SK-N-SH treated with all-trans-retinoic acid at 6 μM for 48 hours (cell line): Measurements from ENCODE around the gene SLC35F6.

Experiments
- ATAC-seq: fragments of 200-7000 bp; cut with Tn5 transposase; 3 replicates; pipeline ENCODE4 v1.9.1; 2020; ENCODE audit warnings: mild to moderate bottlenecking, moderate library complexity
- ARNTL ChIP-seq: fragments of 450-650 bp; formaldehyde crosslinking; IDR thresholded peaks from 2 replicates; pipeline ENCODE4 v1.5.0; 2020; ENCODE audit warnings: low read depth, mild to moderate bottlenecking, moderate library complexity, borderline replicate concordance
- BACH2 ChIP-seq: fragments of 250-450 bp; sonication (Bioruptor Pico); IDR thresholded peaks from 2 replicates; pipeline ENCODE4 v1.9.0; 2021; ENCODE audit warnings: mild to moderate bottlenecking, borderline replicate concordance
- CSDC2 ChIP-seq: fragments of 250-450 bp; sonication (Bioruptor Pico); IDR thresholded peaks from 2 replicates; pipeline ENCODE4 v1.5.0; 2020; ENCODE audit warnings: mild to moderate bottlenecking, moderate library complexity
- ESRRG ChIP-seq: fragments of 250-450 bp; sonication (Bioruptor Pico); IDR thresholded peaks from 2 replicates; pipeline ENCODE4 v1.6.1; 2021; ENCODE audit warnings: mild to moderate bottlenecking
- GLIS3 ChIP-seq: fragments of 250-450 bp; sonication (Bioruptor Pico); IDR thresholded peaks from 2 replicates; pipeline ENCODE4 v1.5.0; 2020; ENCODE audit warnings: mild to moderate bottlenecking, moderate library complexity
- OSR1 ChIP-seq: fragments of 250-450 bp; sonication (Bioruptor Pico); IDR thresholded peaks from 2 replicates; pipeline ENCODE4 v1.8.0; 2022; ENCODE audit warnings: moderate library complexity, mild to moderate bottlenecking, inconsistent platforms
- PPARA ChIP-seq: fragments of 250-450 bp; sonication (Bioruptor Pico); IDR thresholded peaks from 2 replicates; pipeline ENCODE4 v1.5.0; 2020; ENCODE audit warnings: mild to moderate bottlenecking, borderline replicate concordance
- SNAI2 ChIP-seq: fragments of 250-450 bp; sonication (Bioruptor Pico); IDR thresholded peaks from 2 replicates; pipeline ENCODE4 v1.5.0; 2020; ENCODE audit warnings: mild to moderate bottlenecking, moderate library complexity
- TCF4 ChIP-seq: fragments of 250-450 bp; sonication (Bioruptor Pico); IDR thresholded peaks from 2 replicates; pipeline ENCODE4 v1.8.0; 2021; ENCODE audit warnings: mild to moderate bottlenecking, moderate library complexity, borderline replicate concordance
- TOX ChIP-seq: fragments of 250-450 bp; sonication (Bioruptor Pico); IDR thresholded peaks from 2 replicates; pipeline ENCODE4 v1.8.0; 2021; ENCODE audit warnings: mild to moderate bottlenecking, moderate library complexity, borderline replicate concordance
- ZC3H10 ChIP-seq: fragments of 250-450 bp; sonication (Bioruptor Pico); IDR thresholded peaks from 2 replicates; pipeline ENCODE4 v1.5.1; 2021; ENCODE audit warnings: mild to moderate bottlenecking, moderate library complexity
- ZFP3 ChIP-seq: fragments of 250-450 bp; sonication (Bioruptor Pico); IDR thresholded peaks from 2 replicates; pipeline ENCODE4 v1.5.0; 2020; ENCODE audit warnings: mild to moderate bottlenecking, moderate library complexity
- ZFP30 ChIP-seq: fragments of 450-650 bp; formaldehyde crosslinking; IDR thresholded peaks from 2 replicates; pipeline ENCODE4 v1.5.0; 2022; ENCODE audit warnings: mild to moderate bottlenecking, moderate library complexity
- ZNF565 ChIP-seq: fragments of 450-650 bp; formaldehyde crosslinking; conservative IDR thresholded peaks from 2 replicates; pipeline ENCODE4 v1.5.0; 2020; ENCODE audit warnings: low read depth, mild to moderate bottlenecking, moderate library complexity
- ZNF70 ChIP-seq: fragments of 450-650 bp; formaldehyde crosslinking; IDR thresholded peaks from 2 replicates; pipeline ENCODE4 v1.5.0; 2020; ENCODE audit warnings: mild to moderate bottlenecking, moderate library complexity
- ZNF8 ChIP-seq: fragments of 450-650 bp; formaldehyde crosslinking; IDR thresholded peaks from 2 replicates; pipeline ENCODE4 v1.5.0; 2020; ENCODE audit warnings: mild to moderate bottlenecking, moderate library complexity
- TF ChIP-seq, protein P1 (sequence below): fragments of 250-450 bp; sonication (Bioruptor Pico); IDR thresholded peaks from 2 replicates; pipeline ENCODE4 v1.5.1; 2021; ENCODE audit warnings: mild to moderate bottlenecking, moderate library complexity
- TF ChIP-seq, protein P2 (sequence below): fragments of 250-450 bp; sonication (Bioruptor Pico); IDR thresholded peaks from 2 replicates; pipeline ENCODE4 v1.5.1; 2020; ENCODE audit warnings: low read depth, mild to moderate bottlenecking, moderate library complexity
- TF ChIP-seq, protein P3 (sequence below): fragments of 250-450 bp; sonication (Bioruptor Pico); IDR thresholded peaks from 2 replicates; pipeline ENCODE4 v1.5.0; 2020; ENCODE audit warnings: mild to moderate bottlenecking, moderate library complexity

Gene SLC35F6

DNA sequence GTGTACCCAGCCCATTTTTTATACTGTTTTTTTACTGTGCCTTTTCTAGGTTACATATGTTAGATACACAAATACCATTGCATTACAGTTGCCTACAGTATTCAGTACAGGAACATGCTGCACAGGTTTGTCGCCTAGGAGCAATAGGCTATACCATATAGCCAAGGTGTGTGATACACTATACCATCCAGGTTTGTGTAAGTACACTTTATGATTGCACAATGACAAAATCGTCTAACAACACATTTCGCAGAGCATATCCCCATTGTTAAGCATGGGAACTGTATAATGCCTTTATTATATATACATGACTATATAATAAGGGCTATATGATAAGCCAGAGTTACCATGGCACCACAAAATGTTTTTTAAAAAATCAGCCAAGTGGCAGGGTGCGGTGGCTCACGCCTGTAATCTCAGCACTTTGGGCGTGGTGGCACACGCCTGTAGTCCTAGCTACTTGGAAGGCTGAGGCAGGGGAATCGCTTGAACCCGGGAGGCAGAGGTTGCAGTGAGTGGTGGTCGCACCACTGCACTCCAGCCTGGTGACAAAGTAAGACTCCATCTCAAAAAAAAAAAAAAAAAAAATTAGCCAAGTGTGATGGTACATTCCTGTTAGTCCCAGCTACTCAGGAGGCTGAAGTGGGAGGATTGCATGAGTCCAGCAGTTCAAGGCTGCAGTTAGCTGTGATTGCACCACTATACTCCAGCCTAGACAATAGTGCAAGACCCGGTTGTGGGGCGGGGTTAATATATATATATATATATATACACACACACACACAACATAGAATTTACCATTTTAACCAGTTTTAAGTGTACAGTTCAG lies 19.0 kb downstream of the SLC35F6 start:
- no peak for ATAC-seq
- TF ChIP-seq TCF4 (CRISPR knock-in tag) = no peak
- TF ChIP-seq, protein P1, sequence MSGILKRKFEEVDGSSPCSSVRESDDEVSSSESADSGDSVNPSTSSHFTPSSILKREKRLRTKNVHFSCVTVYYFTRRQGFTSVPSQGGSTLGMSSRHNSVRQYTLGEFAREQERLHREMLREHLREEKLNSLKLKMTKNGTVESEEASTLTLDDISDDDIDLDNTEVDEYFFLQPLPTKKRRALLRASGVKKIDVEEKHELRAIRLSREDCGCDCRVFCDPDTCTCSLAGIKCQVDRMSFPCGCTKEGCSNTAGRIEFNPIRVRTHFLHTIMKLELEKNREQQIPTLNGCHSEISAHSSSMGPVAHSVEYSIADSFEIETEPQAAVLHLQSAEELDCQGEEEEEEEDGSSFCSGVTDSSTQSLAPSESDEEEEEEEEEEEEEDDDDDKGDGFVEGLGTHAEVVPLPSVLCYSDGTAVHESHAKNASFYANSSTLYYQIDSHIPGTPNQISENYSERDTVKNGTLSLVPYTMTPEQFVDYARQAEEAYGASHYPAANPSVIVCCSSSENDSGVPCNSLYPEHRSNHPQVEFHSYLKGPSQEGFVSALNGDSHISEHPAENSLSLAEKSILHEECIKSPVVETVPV = no peak
- TF ChIP-seq ZFP3 = no peak

GRCh38 chr2:26784570-26785234 lies 20.6 kb downstream of the SLC35F6 start:
- ATAC-seq = no peak
- no peak for TF ChIP-seq ZC3H10 (CRISPR knock-in tag)
- TF ChIP-seq ZNF70 = no peak
- no peak for TF ChIP-seq ARNTL (CRISPR knock-in tag)
- TF ChIP-seq ZNF8 (CRISPR knock-in tag) = no peak
- TF ChIP-seq TOX (CRISPR knock-in tag) = no peak
- TF ChIP-seq, all 23 proteins: peak for 0

GRCh38 chr2:26785431-26786206 lies 21.5 kb downstream of the SLC35F6 start, which contains the start of gene CENPA:
CENPA (plus strand) TSS chr2:26786056; CDS start chr2:26786197, 141 bp downstream.
- 0 out of 2 replicates have a peak, but pooled peaks have one; percentile 5 for TF ChIP-seq GLIS3 (CRISPR knock-in tag)
- 0 out of 2 replicates have a peak, but pooled peaks have one; percentile 50 for TF ChIP-seq SNAI2 (CRISPR knock-in tag)
- TF ChIP-seq, protein P2, sequence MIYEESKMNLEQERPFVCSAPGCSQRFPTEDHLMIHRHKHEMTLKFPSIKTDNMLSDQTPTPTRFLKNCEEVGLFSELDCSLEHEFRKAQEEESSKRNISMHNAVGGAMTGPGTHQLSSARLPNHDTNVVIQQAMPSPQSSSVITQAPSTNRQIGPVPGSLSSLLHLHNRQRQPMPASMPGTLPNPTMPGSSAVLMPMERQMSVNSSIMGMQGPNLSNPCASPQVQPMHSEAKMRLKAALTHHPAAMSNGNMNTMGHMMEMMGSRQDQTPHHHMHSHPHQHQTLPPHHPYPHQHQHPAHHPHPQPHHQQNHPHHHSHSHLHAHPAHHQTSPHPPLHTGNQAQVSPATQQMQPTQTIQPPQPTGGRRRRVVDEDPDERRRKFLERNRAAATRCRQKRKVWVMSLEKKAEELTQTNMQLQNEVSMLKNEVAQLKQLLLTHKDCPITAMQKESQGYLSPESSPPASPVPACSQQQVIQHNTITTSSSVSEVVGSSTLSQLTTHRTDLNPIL (CRISPR knock-in tag) = peak; percentile 39; the same call in 1 of the 2 replicates
- TF ChIP-seq, protein P3, sequence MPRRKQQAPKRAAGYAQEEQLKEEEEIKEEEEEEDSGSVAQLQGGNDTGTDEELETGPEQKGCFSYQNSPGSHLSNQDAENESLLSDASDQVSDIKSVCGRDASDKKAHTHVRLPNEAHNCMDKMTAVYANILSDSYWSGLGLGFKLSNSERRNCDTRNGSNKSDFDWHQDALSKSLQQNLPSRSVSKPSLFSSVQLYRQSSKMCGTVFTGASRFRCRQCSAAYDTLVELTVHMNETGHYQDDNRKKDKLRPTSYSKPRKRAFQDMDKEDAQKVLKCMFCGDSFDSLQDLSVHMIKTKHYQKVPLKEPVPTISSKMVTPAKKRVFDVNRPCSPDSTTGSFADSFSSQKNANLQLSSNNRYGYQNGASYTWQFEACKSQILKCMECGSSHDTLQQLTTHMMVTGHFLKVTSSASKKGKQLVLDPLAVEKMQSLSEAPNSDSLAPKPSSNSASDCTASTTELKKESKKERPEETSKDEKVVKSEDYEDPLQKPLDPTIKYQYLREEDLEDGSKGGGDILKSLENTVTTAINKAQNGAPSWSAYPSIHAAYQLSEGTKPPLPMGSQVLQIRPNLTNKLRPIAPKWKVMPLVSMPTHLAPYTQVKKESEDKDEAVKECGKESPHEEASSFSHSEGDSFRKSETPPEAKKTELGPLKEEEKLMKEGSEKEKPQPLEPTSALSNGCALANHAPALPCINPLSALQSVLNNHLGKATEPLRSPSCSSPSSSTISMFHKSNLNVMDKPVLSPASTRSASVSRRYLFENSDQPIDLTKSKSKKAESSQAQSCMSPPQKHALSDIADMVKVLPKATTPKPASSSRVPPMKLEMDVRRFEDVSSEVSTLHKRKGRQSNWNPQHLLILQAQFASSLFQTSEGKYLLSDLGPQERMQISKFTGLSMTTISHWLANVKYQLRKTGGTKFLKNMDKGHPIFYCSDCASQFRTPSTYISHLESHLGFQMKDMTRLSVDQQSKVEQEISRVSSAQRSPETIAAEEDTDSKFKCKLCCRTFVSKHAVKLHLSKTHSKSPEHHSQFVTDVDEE (CRISPR knock-in tag) = no peak
- TF ChIP-seq ZC3H10 (CRISPR knock-in tag) = no peak
- TF ChIP-seq ESRRG (CRISPR knock-in tag) = 0 out of 2 replicates have a peak, but pooled peaks have one; percentile 64
- no peak for TF ChIP-seq ZNF70
- 0 out of 2 replicates have a peak, but pooled peaks have one; percentile 34 for TF ChIP-seq ZNF565 (CRISPR knock-in tag)
- ATAC-seq = peak; percentile 99

- TF ChIP-seq PPARA (CRISPR knock-in tag) (no peak), ZFP3 (0 out of 2 replicates have a peak, but pooled peaks have one; percentile 45)
- ATAC-seq = peak; percentile 20
These were observed 22.3 kb downstream of the SLC35F6 start for GRCh38 chr2:26786207-26787028.

DNA sequence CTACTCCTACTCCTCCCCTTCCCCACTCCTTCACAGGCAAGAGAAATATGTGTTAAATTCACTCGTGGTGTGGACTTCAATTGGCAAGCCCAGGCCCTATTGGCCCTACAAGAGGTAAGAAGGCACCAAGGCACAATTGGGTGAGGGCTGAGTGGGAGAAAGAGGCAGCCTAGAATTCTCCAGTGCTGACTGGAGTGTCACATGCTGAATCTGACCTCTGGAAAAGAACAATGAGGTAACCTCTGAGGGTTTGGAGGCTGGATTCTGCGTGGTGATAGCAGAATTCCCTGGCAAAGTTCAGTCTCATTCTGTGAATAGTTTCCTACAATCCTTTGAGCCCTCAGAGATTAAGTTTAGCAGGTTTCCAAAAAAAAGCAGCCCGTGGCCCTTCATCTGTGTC lies 28.6 kb downstream of the SLC35F6 start:
- TF ChIP-seq ZNF70 (no peak), OSR1 (CRISPR knock-in tag) (no peak), ZFP30 (CRISPR knock-in tag) (no peak), TCF4 (CRISPR knock-in tag) (no peak), SNAI2 (CRISPR knock-in tag) (no peak), ZFP3 (no peak), CSDC2 (no peak), BACH2 (no peak)
- TF ChIP-seq, protein P2 (CRISPR knock-in tag) = no peak
- ATAC-seq = no peak
